IMR-90 (cell line): Measurements from ENCODE around the gene MCM8. TPM values are rescaled to one million over a fixed set of nuclear protein-coding genes. Genes with fewer than 3 reads are reported as not detected.

ENCODE experiments used
- ATAC-seq: fragments of 200-7000 bp; cut with Tn5 transposase; 2 replicates; pipeline ENCODE4 v1.9.1; 2020; ENCODE audit warnings: low read depth, mild to moderate bottlenecking, moderate library complexity
- BruUV-seq: library from RNA; stranded (reverse); fragments of 400-500 nt; replicated peaks from 2 replicates; lab custom pipeline; 2021; lab: Mats Ljungman, UMichigan
- CTCF ChIA-PET: fragments of 300-600 bp; formaldehyde crosslinking; extraction: SDS; loops from one replicate; lab custom pipeline; 2021; ENCODE audit warnings: antibody characterized with exemption; lab: Yijun Ruan, JAX
- POLR2A ChIA-PET: fragments of 300-600 bp; sonication (Branson Sonifier 250); formaldehyde crosslinking; loops from one replicate; lab custom pipeline; 2022; ENCODE audit warnings: antibody characterized with exemption; ENCODE audit not compliant: unreplicated experiment; lab: Charles Lee
- DNase-seq: peaks from one replicate; pipeline ENCODE4 v3.0.0; 2013
- H2AFZ ChIP-seq: replicated peaks from 2 replicates; pipeline ENCODE3; 2013; ENCODE audit warnings: low read length, mild to moderate bottlenecking; ENCODE audit not compliant: poor library complexity
- H2AK5ac ChIP-seq: 2 replicates; pipeline ENCODE4 v1.6.1; 2013; ENCODE audit warnings: low read depth, low read length, inconsistent platforms
- H2AK9ac ChIP-seq: replicated peaks from 2 replicates; pipeline ENCODE3; 2013; ENCODE audit warnings: mild to moderate bottlenecking, low read depth, low read length, moderate library complexity; ENCODE audit not compliant: poor library complexity
- H2BK120ac ChIP-seq: 2 replicates; pipeline ENCODE4 v1.6.1; 2013; ENCODE audit warnings: low read depth, low read length, inconsistent platforms
- H2BK15ac ChIP-seq: 3 replicates; pipeline ENCODE4 v1.6.1; 2013; ENCODE audit warnings: low read depth, low read length, inconsistent platforms
- H2BK20ac ChIP-seq: 2 replicates; pipeline ENCODE4 v1.6.1; 2013; ENCODE audit warnings: low read depth, mild to moderate bottlenecking, inconsistent platforms, low read length, moderate library complexity
- H2BK5ac ChIP-seq: 2 replicates; pipeline ENCODE4 v1.6.1; 2013; ENCODE audit warnings: mild to moderate bottlenecking, low read depth, low read length, inconsistent platforms; ENCODE audit not compliant: poor library complexity, severe bottlenecking
- H3K14ac ChIP-seq: replicated peaks from 2 replicates; pipeline ENCODE4 v1.6.1; 2013; ENCODE audit warnings: low read depth, low read length, inconsistent platforms
- H3K18ac ChIP-seq: 2 replicates; pipeline ENCODE4 v1.6.1; 2013; ENCODE audit warnings: low read depth, low read length, control low read depth
- H3K23ac ChIP-seq: 2 replicates; pipeline ENCODE4 v1.6.1; 2013; ENCODE audit warnings: low read depth, low read length, inconsistent platforms
- H3K27ac ChIP-seq: 2 replicates; pipeline ENCODE4 v1.5.1; 2013; ENCODE audit warnings: mild to moderate bottlenecking, control low read depth, low read length; ENCODE audit not compliant: insufficient read depth
- H3K27me3 ChIP-seq: 2 replicates; pipeline ENCODE4 v1.6.1; 2013; ENCODE audit warnings: low read length; ENCODE audit not compliant: control insufficient read depth, insufficient read depth
- H3K36me3 ChIP-seq: 2 replicates; pipeline ENCODE4 v1.6.1; 2013; ENCODE audit warnings: low read length, mixed read lengths; ENCODE audit not compliant: control insufficient read depth, insufficient read depth
- H3K4ac ChIP-seq: 2 replicates; pipeline ENCODE4 v1.6.1; 2013; ENCODE audit warnings: low read depth, low read length, inconsistent platforms
- H3K4me1 ChIP-seq: 2 replicates; pipeline ENCODE4 v1.6.1; 2013; ENCODE audit warnings: low read length, mixed read lengths; ENCODE audit not compliant: control insufficient read depth, insufficient read depth
- H3K4me2 ChIP-seq: 2 replicates; pipeline ENCODE4 v1.6.1; 2013; ENCODE audit warnings: low read depth, mild to moderate bottlenecking, control low read depth, low read length, moderate library complexity
- H3K4me3 ChIP-seq: 2 replicates; pipeline ENCODE4 v1.5.1; 2013; ENCODE audit warnings: low read depth, mild to moderate bottlenecking, control low read depth, low read length, moderate library complexity; ENCODE audit not compliant: insufficient read depth
- H3K56ac ChIP-seq: 2 replicates; pipeline ENCODE4 v1.6.1; 2013; ENCODE audit warnings: low read length, inconsistent platforms; ENCODE audit not compliant: insufficient read depth; ENCODE audit errors: extremely low read depth
- H3K79me1 ChIP-seq, 2 experiments: 2 replicates each; pipeline ENCODE4 v1.6.1; 2013; ENCODE audit warnings: low read length in 2 of 2, inconsistent platforms in 1 of 2, low read depth in 1 of 2
- H3K9ac ChIP-seq: 2 replicates; pipeline ENCODE4 v1.6.1; 2013; ENCODE audit warnings: low read depth, low read length, control low read depth
- H3K9me1 ChIP-seq: 2 replicates; pipeline ENCODE4 v1.6.1; 2013; ENCODE audit warnings: low read length, inconsistent platforms; ENCODE audit not compliant: insufficient read depth
- H3K9me3 ChIP-seq: 2 replicates; pipeline ENCODE4 v1.6.1; 2013; ENCODE audit warnings: low read length; ENCODE audit not compliant: control insufficient read depth, insufficient read depth
- H4K20me1 ChIP-seq: 2 replicates; pipeline ENCODE4 v1.6.1; 2013; ENCODE audit warnings: low read length, inconsistent platforms; ENCODE audit not compliant: insufficient read depth
- H4K5ac ChIP-seq: 2 replicates; pipeline ENCODE4 v1.6.1; 2013; ENCODE audit warnings: mild to moderate bottlenecking, low read depth, low read length, control low read depth
- H4K8ac ChIP-seq, 2 experiments: 2 replicates each; pipeline ENCODE4 v1.6.1; 2013; ENCODE audit warnings: low read depth in 2 of 2, low read length in 2 of 2, control low read depth in 1 of 2, inconsistent platforms in 1 of 2
- H4K91ac ChIP-seq: 2 replicates; pipeline ENCODE4 v1.6.1; 2013; ENCODE audit warnings: low read depth, low read length, inconsistent platforms; ENCODE audit not compliant: insufficient read depth
- BHLHE40 ChIP-seq: fragments of 150-350 bp; IDR thresholded peaks from 2 replicates; pipeline ENCODE4 v1.6.1; 2016; ENCODE audit warnings: mild to moderate bottlenecking, low read depth, low read length
- CEBPB ChIP-seq: IDR thresholded peaks from 2 replicates; pipeline ENCODE4 v1.6.1; 2012; ENCODE audit warnings: low read depth, low read length, improper control_type of control experiment
- CHD1 ChIP-seq: IDR thresholded peaks from 2 replicates; pipeline ENCODE4 v1.6.1; 2012; ENCODE audit warnings: low read depth, low read length, improper control_type of control experiment
- FOS ChIP-seq: fragments of 150-350 bp; IDR thresholded peaks from 2 replicates; pipeline ENCODE4 v1.6.1; 2016; ENCODE audit warnings: low read depth, low read length
- MAFK ChIP-seq: IDR thresholded peaks from 2 replicates; pipeline ENCODE4 v1.6.1; 2012; ENCODE audit warnings: low read depth, low read length, improper control_type of control experiment
- MAZ ChIP-seq: IDR thresholded peaks from 2 replicates; pipeline ENCODE4 v1.6.1; 2012; ENCODE audit warnings: low read depth, mild to moderate bottlenecking, low read length, improper control_type of control experiment, moderate library complexity, borderline replicate concordance
- MXI1 ChIP-seq: IDR thresholded peaks from 2 replicates; pipeline ENCODE4 v1.6.1; 2012; ENCODE audit warnings: low read depth, mild to moderate bottlenecking, low read length, moderate library complexity, borderline replicate concordance
- NFE2L2 ChIP-seq: fragments of 150-350 bp; IDR thresholded peaks from 2 replicates; pipeline ENCODE4 v1.6.1; 2016; ENCODE audit warnings: low read depth, mild to moderate bottlenecking, low read length
- POLR2A ChIP-seq: IDR thresholded peaks from 2 replicates; pipeline ENCODE4 v1.6.1; 2012; ENCODE audit warnings: mild to moderate bottlenecking, low read depth, low read length
- RAD21 ChIP-seq: IDR thresholded peaks from 2 replicates; pipeline ENCODE4 v1.6.1; 2012; ENCODE audit warnings: low read length, improper control_type of control experiment
- RCOR1 ChIP-seq: IDR thresholded peaks from 2 replicates; pipeline ENCODE4 v1.6.1; 2012; ENCODE audit warnings: mild to moderate bottlenecking, low read length, improper control_type of control experiment; ENCODE audit not compliant: insufficient replicate concordance
- RFX5 ChIP-seq: IDR thresholded peaks from 2 replicates; pipeline ENCODE4 v1.8.0; 2012; ENCODE audit warnings: low read depth, mild to moderate bottlenecking, low read length, moderate library complexity
- SMC3 ChIP-seq: fragments of 150-350 bp; IDR thresholded peaks from 2 replicates; pipeline ENCODE4 v1.6.1; 2016; ENCODE audit warnings: low read depth, mild to moderate bottlenecking, antibody characterized with exemption, low read length, moderate library complexity
- USF2 ChIP-seq: fragments of 150-350 bp; IDR thresholded peaks from 2 replicates; pipeline ENCODE4 v1.6.1; 2017; ENCODE audit warnings: mild to moderate bottlenecking, antibody characterized with exemption, low read length, low read depth
- WGBS, 2 experiments: methylation state at CpG; one replicate each; pipeline versions ENCODE4 v1.1.5 to v1.1.7; 2013; ENCODE audit warnings: missing lambda C conversion rate in 2 of 2; ENCODE audit not compliant: insufficient read length in 1 of 2; ENCODE audit errors: extremely low coverage in 2 of 2; 5-methylcytosine and 5-hydroxymethylcytosine counted together
- dilution Hi-C: fragments of 300-500 bp; cut with HindIII; formaldehyde crosslinking; loops from one replicate; pipeline ENCODE4 v1.14.3; 2018; ENCODE audit warnings: low sequenced_read_pairs; ENCODE audit not compliant: unreplicated experiment
- in situ Hi-C: fragments of 300-500 bp; cut with MboI; formaldehyde crosslinking; loops from 3 replicates; pipeline ENCODE4 v1.14.3; 2019; ENCODE audit warnings: low sequenced_read_pairs, inconsistent platforms, mixed read lengths
- intact Hi-C: fragments of 100-400 bp; cut with micrococcal nuclease; formaldehyde crosslinking; loops from 2 replicates; pipeline ENCODE4 v1.10.0; 2022
- polyA plus RNA-seq, 3 experiments: library from polyadenylated mRNA; depleted of rRNA; stranded (reverse); fragments of >200 nt; gene quantifications; 2 replicates each; pipeline ENCODE4 v1.2.3, GENCODE V29; 2012; ENCODE audit warnings: low replicate concordance in 1 of 3
- total RNA-seq: library from RNA; depleted of rRNA; stranded (reverse); fragments of >200 nt; gene quantifications from 2 replicates; pipeline ENCODE4 v1.2.3, GENCODE V29; 2012
- TF ChIP-seq, protein P1 (sequence below): fragments of 150-350 bp; IDR thresholded peaks from 2 replicates; pipeline ENCODE4 v1.6.1; 2016; ENCODE audit warnings: low read depth, mild to moderate bottlenecking, low read length, moderate library complexity, borderline replicate concordance
- TF ChIP-seq, protein P2 (sequence below): conservative IDR thresholded peaks from 2 replicates; pipeline ENCODE4 v1.5.1; 2012; ENCODE audit warnings: mild to moderate bottlenecking, low read depth, low read length, improper control_type of control experiment

The MCM8 gene
- total and polyA plus RNA-seq, 2 of the 4 experiments (the other 2 are of a cell fraction), result 4.2 to 11.5 TPM

DNA sequence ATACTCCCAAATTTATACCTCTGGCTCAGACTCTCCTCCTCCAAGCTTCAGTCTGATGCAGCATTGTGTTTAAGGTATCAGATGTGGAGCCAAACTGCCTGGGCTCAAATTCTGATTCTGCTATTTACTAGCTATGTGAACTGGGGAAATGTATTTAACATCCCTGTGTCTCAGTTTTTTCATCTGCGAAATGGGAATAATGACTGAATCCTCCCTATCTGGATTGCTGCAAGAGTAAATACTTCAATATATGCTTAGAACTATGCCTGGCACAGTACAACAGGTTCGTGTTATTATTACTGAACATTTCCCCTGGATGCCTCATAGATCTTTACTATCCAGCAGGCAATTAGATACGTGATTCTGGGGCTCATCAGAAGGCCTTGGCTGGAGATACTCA is 97.9 kb downstream of the MCM8 start:
- Histone ChIP-seq H2BK15ac (no peak overlapping the region), H2BK5ac (no peak overlapping the region), H2BK120ac (no peak overlapping the region), H3K9me1 (peaks cover 3% of the 10 kb centered on the region; the same call in 1 of the 2 replicates), H2AK5ac (no peak overlapping the region), H4K8ac (no peak overlapping the region), H2AFZ (no peak overlapping the region), H3K79me1 (no peaks in the 10 kb centered on the region), H2AK9ac (no peak overlapping the region), H3K56ac (no peak overlapping the region), H4K20me1 (no peaks in the 10 kb centered on the region), H3K4me1 (peaks cover 3% of the 10 kb centered on the region), H3K27ac (no peak overlapping the region), H3K14ac (no peak overlapping the region), H4K91ac (no peak overlapping the region), H3K9me3 (no peaks in the 10 kb centered on the region), H3K18ac (no peak overlapping the region), H3K4ac (no peak overlapping the region), H3K36me3 (no peaks in the 10 kb centered on the region), H2BK20ac (no peak overlapping the region), H3K4me3 (no peak overlapping the region), H3K9ac (no peak overlapping the region), H3K4me2 (no peak overlapping the region), H4K5ac (no peak overlapping the region), H3K23ac (no peak overlapping the region), H3K27me3 (peaks cover 9% of the 10 kb centered on the region)
- no TSS peak for BruUV-seq
- dilution Hi-C loops, result no loop called here
- POLR2A ChIA-PET, result no interaction called here
- intact Hi-C loops, result no loop called here
- in situ Hi-C loops, result no loop called here
- WGBS, 2 experiments, result no CpG with 5 or more reads among the region's 3 CpGs
- TF ChIP-seq RAD21 (no peak), SMC3 (no peak), RCOR1 (no peak), RFX5 (no peak), BHLHE40 (no peak), MXI1 (no peak), NFE2L2 (no peak), POLR2A (no peak), CEBPB (no peak), USF2 (no peak), MAZ (no peak), CHD1 (no peak), FOS (no peak), MAFK (no peak)
- TF ChIP-seq, protein P1, sequence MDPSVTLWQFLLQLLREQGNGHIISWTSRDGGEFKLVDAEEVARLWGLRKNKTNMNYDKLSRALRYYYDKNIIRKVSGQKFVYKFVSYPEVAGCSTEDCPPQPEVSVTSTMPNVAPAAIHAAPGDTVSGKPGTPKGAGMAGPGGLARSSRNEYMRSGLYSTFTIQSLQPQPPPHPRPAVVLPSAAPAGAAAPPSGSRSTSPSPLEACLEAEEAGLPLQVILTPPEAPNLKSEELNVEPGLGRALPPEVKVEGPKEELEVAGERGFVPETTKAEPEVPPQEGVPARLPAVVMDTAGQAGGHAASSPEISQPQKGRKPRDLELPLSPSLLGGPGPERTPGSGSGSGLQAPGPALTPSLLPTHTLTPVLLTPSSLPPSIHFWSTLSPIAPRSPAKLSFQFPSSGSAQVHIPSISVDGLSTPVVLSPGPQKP, result no peak
- TF ChIP-seq, protein P2, sequence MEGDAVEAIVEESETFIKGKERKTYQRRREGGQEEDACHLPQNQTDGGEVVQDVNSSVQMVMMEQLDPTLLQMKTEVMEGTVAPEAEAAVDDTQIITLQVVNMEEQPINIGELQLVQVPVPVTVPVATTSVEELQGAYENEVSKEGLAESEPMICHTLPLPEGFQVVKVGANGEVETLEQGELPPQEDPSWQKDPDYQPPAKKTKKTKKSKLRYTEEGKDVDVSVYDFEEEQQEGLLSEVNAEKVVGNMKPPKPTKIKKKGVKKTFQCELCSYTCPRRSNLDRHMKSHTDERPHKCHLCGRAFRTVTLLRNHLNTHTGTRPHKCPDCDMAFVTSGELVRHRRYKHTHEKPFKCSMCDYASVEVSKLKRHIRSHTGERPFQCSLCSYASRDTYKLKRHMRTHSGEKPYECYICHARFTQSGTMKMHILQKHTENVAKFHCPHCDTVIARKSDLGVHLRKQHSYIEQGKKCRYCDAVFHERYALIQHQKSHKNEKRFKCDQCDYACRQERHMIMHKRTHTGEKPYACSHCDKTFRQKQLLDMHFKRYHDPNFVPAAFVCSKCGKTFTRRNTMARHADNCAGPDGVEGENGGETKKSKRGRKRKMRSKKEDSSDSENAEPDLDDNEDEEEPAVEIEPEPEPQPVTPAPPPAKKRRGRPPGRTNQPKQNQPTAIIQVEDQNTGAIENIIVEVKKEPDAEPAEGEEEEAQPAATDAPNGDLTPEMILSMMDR, result no peak
- ATAC-seq (no peak), DNase-seq (no peak)
- CTCF ChIA-PET, result no interaction called here
